ENCODE results near the gene CDKN2B-AS1.

DNA sequence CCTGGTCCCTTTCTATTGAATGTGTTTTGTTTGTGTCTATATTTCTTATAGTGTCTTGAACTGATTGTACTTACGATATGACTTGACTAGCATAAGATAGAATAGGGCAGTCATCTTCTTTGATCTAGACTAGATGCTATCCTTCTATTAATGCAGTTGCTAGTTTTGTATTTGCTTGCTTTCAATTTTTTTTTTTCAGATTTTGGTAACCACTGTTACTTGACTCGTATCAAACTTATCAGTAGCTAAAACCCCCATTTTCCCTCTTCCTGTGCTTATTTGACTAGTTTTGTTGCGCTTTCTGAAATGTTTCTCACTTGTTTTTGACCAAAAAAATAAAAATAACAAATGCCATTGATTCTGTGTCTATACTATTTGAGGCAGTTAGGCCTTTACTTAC, 83.5 kb downstream of the CDKN2B-AS1 start:
- TF ChIP-seq CTCF (IDR thresholded peaks at IDR 0.05) (no peak), POLR2A (IDR thresholded peaks at IDR 0.05) (no peak)
